Naive thymus-derived CD8-positive, alpha-beta T cell (primary cell): ENCODE measurements around the gene CDK8. TPM values are rescaled to one million over a fixed set of nuclear protein-coding genes. Genes with fewer than 3 reads are reported as not detected.

Experiments
- ATAC-seq, 2 donors: fragments of 150-1000 bp; cut with Tn5 transposase in 1 of 2; sonication (Bioruptor Pico), chemical (Tn5 transposase) in 1 of 2; 1 replicate in 1 of 2; 2 replicates in 1 of 2; pipeline ENCODE4 v1.10.0; 2021; ENCODE audit warnings: mild to moderate bottlenecking in 2 of 2, moderate library complexity in 2 of 2
- POLR2A ChIA-PET: fragments of 350-600 bp; sonication (Branson Sonifier 250); formaldehyde crosslinking; loops from one replicate; lab custom pipeline; 2021; ENCODE audit warnings: antibody characterized with exemption; lab: Charles Lee
- DNase-seq, 10 donors: peaks; one replicate each; pipeline versions ENCODE4 v3.0.0 to v3.0.0-alpha.2; 2020 to 2022
- H3K27ac Mint-ChIP-seq, 10 donors: one replicate each; pipeline ENCODE4 v1.8.0; 2020 to 2022; ENCODE audit warnings: mild to moderate bottlenecking in 10 of 10, mixed read lengths in 10 of 10, moderate library complexity in 4 of 10, inconsistent platforms in 1 of 10
- H3K27me3 Mint-ChIP-seq, 5 donors: one replicate each; pipeline ENCODE4 v1.8.0; 2021 to 2022; ENCODE audit warnings: mixed read lengths in 5 of 5
- H3K36me3 Mint-ChIP-seq, 3 donors: one replicate each; pipeline ENCODE4 v1.8.0; 2020 to 2022; ENCODE audit warnings: mixed read lengths in 3 of 3, mild to moderate bottlenecking in 2 of 3, inconsistent platforms in 1 of 3
- H3K4me1 Mint-ChIP-seq, 4 donors: one replicate each; pipeline ENCODE4 v1.8.0; 2021 to 2022; ENCODE audit warnings: mixed read lengths in 4 of 4
- H3K4me3 Mint-ChIP-seq, 10 donors: one replicate each; pipeline ENCODE4 v1.8.0; 2020 to 2022; ENCODE audit warnings: mild to moderate bottlenecking in 10 of 10, mixed read lengths in 10 of 10, moderate library complexity in 6 of 10, inconsistent platforms in 1 of 10
- H3K9me3 Mint-ChIP-seq, 9 donors: one replicate each; pipeline ENCODE4 v1.8.0; 2020 to 2022; ENCODE audit warnings: mixed read lengths in 9 of 9, mild to moderate bottlenecking in 3 of 9, inconsistent platforms in 1 of 9, moderate library complexity in 1 of 9
- polyA plus RNA-seq, 3 donors: library from polyadenylated mRNA; unstranded; fragments of 300-500 nt; fragmentation: Illumina TruSeq; gene quantifications; one replicate each; pipeline ENCODE4 v1.2.3, GENCODE V29; 2021
- total RNA-seq, 8 experiments: library from RNA in 2 of 8; stranded (reverse) in 2 of 8; gene quantifications; one replicate each; pipeline ENCODE4 v1.2.3 and lab custom pipeline; 2021 to 2026

The CDK8 gene
- total and polyA plus RNA-seq, 5 experiments from 2014 or later = 4.7 to 12.3 (median 7.1) TPM

DNA sequence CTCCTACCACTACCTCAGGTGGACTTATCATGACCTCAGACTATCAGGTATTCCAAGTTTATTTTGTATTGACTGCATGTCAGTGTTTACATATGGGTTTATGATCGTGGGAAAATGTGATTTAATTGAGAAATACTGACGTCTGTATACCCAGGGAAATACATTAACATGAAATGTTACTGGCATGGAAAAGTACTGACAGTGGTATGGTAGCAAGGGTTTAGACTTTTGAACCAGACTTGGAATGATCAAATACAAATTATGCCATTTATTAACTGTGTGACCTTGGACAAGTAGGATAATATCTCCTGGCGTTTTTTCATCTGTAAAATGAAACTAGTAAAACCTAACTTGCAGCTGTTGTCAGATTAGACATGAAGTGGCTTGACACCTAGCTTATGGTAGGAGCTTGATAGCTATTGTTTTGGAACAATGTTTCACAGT lies 147.7 kb downstream of the CDK8 start:
- H3K36me3 Mint-ChIP-seq = peaks cover 12 to 82% (median 46%) of the 10 kb centered on the region in 3 donors
- peak overlapping the region in 1 of 10 donors; percentile 13 for H3K27ac Mint-ChIP-seq
- H3K27me3 Mint-ChIP-seq = no peaks in the 10 kb centered on the region
- no peak overlapping the region for H3K4me3 Mint-ChIP-seq
- H3K4me1 Mint-ChIP-seq = peaks cover 0 to 3% (median 0%) of the 10 kb centered on the region in 4 donors
- no peaks in the 10 kb centered on the region for H3K9me3 Mint-ChIP-seq
- ATAC-seq (no peak), DNase-seq (no peak)
- POLR2A ChIA-PET = interaction anchor here (0.7 kb wide), 1 partner anchor 9 kb away, joined by 3 read pairs; no protein-coding TSS in a partner anchor

DNA sequence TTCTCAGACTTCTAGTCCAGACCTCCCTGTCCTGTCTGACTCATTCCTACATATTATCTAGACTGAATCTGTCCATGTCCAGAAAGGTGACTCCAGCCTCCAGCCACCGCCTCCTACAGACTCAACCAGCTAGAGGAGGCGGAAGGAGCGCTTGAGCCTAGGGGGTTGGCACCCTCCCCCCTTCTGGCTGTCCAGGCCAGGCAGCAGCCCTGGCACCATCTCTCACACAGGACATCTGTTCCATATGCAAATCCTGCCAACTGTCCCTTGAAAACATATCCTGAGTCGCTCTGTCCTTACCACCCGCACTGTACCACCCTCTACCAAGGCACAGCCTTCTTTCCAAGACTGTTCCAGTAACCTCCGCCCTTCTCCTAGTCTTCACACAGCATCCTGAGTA lies 152.9 kb downstream of the CDK8 start:
- POLR2A ChIA-PET = no interaction called here
- Mint-ChIP-seq H3K4me1 (peaks cover 0 to 3% (median 0%) of the 10 kb centered on the region in 4 donors), H3K27me3 (peaks cover 0 to 1% (median 0%) of the 10 kb centered on the region in 5 donors), H3K4me3 (no peak overlapping the region), H3K9me3 (no peaks in the 10 kb centered on the region), H3K36me3 (peaks cover 18 to 57% (median 31%) of the 10 kb centered on the region in 3 donors), H3K27ac (peak overlapping the region in 1 of 10 donors; percentile 57)
- no peak for DNase-seq
- no peak for ATAC-seq

DNA sequence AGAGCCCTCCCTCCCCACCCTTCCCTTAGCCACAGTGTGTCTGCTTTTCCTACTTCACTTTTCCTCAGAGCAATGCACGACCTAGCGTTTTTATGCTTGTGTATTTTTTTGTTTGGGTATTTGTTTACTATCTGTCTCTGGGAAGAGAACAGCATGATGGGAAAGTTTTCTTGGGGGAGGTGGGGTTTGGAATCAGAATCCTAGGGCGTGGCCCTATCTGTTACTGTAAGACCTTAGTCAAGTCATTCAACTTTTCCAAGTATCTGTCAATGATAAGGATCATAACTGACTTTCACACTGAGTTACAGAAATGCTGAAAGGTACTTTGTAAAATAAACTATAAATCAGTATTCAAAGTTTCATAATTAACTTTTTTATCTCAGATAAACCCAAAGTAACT lies 157.3 kb downstream of the CDK8 start:
- peaks cover 0 to 21% (median 4%) of the 10 kb centered on the region in 9 donors for H3K9me3 Mint-ChIP-seq
- H3K4me1 Mint-ChIP-seq = peaks cover 0 to 3% (median 0%) of the 10 kb centered on the region in 4 donors
- no peak for ATAC-seq
- H3K27ac Mint-ChIP-seq = no peak overlapping the region
- DNase-seq = no peak
- POLR2A ChIA-PET = interaction anchor here (0.6 kb wide), 1 partner anchor 10 kb away, joined by 3 read pairs; no protein-coding TSS in a partner anchor
- no peak overlapping the region for H3K4me3 Mint-ChIP-seq
- peaks cover 0 to 1% (median 0%) of the 10 kb centered on the region in 5 donors for H3K27me3 Mint-ChIP-seq
- H3K36me3 Mint-ChIP-seq = peaks cover 12 to 15% (median 15%) of the 10 kb centered on the region in 3 donors

DNA sequence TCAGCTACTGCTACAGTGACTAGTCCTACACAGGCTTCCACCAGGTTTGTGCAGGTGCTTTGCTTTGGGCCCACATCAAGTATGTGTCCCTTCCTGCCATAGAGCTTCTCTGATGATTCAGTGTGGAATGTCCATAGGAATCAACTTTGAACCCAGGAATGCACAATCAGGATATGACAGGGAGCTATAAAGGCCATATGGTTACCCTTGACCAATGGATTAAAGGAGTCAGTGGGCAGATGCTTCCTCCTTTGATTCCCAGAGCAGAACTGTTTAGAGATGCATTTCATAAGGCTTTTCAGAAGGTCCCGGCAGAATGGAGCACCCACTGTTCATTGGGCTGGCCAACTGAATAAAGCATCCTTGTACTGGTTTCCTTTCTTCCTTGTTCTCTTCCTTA lies 158.3 kb downstream of the CDK8 start:
- ATAC-seq = no peak
- no peak for DNase-seq
- Mint-ChIP-seq H3K36me3 (peaks cover 5 to 10% (median 9%) of the 10 kb centered on the region in 3 donors), H3K27me3 (peaks cover 0 to 1% (median 0%) of the 10 kb centered on the region in 5 donors), H3K4me1 (no peaks in the 10 kb centered on the region), H3K9me3 (peaks cover 0 to 21% (median 5%) of the 10 kb centered on the region in 9 donors), H3K27ac (peak overlapping the region in 1 of 10 donors; percentile 44), H3K4me3 (no peak overlapping the region)
- POLR2A ChIA-PET = no interaction called here

DNA sequence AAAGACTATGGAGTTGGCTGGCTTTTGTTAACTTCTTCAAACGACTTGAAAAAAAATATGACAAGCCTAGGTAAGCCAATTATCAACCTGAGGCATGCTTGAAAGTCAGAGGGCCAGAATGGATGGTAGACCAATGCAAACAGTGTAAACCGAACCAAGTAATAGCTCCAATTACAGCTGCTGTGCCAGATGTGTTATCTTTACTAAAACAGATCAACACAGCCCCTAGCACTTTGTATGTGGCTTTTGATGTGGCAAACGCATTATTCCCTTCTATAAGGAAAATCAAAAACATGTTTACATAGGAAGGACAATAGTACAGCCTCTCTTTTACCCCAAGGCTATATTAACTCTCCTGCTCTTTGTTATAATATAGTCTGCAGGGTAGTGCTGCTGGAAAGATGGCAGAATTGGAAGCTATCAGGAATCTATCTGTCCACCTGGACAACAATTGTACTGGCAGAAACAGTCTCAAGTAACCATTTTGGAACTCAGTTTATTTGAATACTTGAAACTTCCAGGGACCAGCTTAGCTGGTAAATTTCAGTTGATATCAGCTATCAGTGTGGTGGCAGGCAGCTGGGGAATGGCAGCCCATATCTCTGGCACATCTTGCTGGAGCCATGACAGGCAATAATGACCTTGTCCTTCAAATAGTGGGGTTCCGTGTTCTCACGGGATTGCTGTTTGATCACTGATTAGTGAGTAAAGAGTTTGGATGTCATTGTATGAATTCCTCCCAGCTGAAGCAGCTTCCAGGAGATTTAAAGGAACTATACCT lies 159.2 kb downstream of the CDK8 start:
- Mint-ChIP-seq H3K36me3 (peaks cover 3 to 10% (median 6%) of the 10 kb centered on the region in 3 donors), H3K9me3 (peaks cover 0 to 21% (median 7%) of the 10 kb centered on the region in 9 donors), H3K27me3 (peaks cover 0 to 1% (median 0%) of the 10 kb centered on the region in 5 donors), H3K4me3 (no peak overlapping the region), H3K27ac (no peak overlapping the region), H3K4me1 (no peaks in the 10 kb centered on the region)
- POLR2A ChIA-PET = no interaction called here
- ATAC-seq (no peak), DNase-seq (no peak)

DNA sequence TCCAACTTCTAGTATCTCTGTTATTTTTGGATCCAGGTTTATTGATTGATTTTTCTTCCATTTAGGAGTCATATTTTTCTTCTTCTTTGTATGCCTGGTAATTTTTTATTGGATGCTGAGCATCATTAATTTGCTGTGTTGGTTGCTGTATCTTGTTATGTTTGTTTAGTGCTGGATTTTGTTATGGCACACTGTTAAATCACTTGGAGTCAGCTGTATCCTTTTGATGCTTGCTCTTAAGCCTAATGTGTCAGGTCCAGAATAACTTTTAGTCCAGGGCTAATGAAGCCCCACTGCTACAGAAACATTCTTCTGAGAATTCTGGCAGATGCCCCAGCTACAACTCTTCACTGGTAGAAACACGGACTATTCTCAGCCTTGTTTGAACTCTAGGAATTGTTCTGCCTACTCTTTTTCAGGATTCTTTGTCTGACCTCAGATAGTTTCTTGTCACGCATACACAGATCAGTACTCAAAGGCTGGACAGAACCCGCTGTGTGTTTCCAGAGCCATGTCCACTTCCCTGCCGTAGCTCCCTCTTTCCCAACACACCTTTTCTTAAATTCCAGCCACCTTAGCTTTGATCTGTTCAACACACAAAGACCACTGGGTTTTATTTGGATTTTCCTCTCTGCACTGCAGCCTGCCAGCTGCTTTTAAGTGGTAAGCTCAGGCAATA lies 166.5 kb downstream of the CDK8 start:
- H3K9me3 Mint-ChIP-seq = peaks cover 0 to 9% (median 0%) of the 10 kb centered on the region in 9 donors
- peaks cover 0 to 1% (median 0%) of the 10 kb centered on the region in 3 donors for H3K36me3 Mint-ChIP-seq
- no peaks in the 10 kb centered on the region for H3K4me1 Mint-ChIP-seq
- ATAC-seq (no peak), DNase-seq (no peak)
- H3K27me3 Mint-ChIP-seq = peaks cover 0 to 4% (median under 1%) of the 10 kb centered on the region in 5 donors
- H3K27ac Mint-ChIP-seq = no peak overlapping the region
- POLR2A ChIA-PET = no interaction called here
- no peak overlapping the region for H3K4me3 Mint-ChIP-seq

DNA sequence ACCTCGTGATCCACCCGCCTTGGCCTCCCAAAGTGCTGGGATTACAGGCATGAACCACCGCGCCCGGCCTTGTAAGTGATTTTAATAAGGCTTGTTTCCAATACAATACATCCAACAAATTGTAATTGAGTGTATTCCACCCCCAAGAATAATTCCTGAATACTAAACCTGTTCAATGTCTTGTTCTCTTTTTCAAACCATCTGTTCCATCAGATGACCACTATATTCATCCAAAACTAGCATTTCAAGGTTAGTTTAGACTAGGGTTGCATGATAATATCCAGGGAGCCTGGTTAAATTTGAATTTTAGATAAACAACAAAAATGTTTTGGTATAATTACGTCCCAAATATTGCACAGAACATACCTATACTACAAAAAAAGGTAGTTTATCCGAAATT lies 168.1 kb downstream of the CDK8 start:
- Mint-ChIP-seq H3K27ac (no peak overlapping the region), H3K36me3 (peaks cover 0 to 4% (median 0%) of the 10 kb centered on the region in 3 donors), H3K9me3 (peaks cover 0 to 6% (median 0%) of the 10 kb centered on the region in 9 donors), H3K4me1 (no peaks in the 10 kb centered on the region), H3K4me3 (no peak overlapping the region), H3K27me3 (peaks cover 0 to 19% (median 11%) of the 10 kb centered on the region in 5 donors)
- POLR2A ChIA-PET = no interaction called here
- no peak for DNase-seq
- ATAC-seq = no peak

DNA sequence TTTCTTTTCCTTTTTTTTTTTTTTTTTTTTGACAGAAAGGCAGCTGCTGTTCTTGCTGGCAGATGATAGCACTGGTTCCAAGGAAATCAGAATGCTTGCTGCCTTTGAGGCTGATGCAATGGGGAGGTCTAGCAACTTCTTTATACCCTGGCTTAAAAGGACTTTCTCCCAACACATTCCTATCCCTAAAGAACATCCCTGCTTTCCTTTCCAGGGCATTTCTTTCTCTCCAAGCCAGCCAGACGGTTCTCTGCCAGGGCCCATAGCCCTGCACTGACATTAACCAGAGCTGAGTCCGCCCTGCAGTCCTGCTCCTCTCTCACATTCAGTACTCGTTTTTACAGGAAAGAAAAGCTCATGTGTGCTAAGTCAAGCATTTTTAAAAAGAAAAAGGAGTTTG lies 169.7 kb downstream of the CDK8 start:
- POLR2A ChIA-PET = no interaction called here
- Mint-ChIP-seq H3K4me1 (no peaks in the 10 kb centered on the region), H3K9me3 (no peaks in the 10 kb centered on the region), H3K27me3 (peaks cover 0 to 20% (median 14%) of the 10 kb centered on the region in 5 donors), H3K36me3 (peaks cover 0 to 4% (median 3%) of the 10 kb centered on the region in 3 donors), H3K27ac (no peak overlapping the region), H3K4me3 (no peak overlapping the region)
- ATAC-seq = no peak
- DNase-seq = no peak

DNA sequence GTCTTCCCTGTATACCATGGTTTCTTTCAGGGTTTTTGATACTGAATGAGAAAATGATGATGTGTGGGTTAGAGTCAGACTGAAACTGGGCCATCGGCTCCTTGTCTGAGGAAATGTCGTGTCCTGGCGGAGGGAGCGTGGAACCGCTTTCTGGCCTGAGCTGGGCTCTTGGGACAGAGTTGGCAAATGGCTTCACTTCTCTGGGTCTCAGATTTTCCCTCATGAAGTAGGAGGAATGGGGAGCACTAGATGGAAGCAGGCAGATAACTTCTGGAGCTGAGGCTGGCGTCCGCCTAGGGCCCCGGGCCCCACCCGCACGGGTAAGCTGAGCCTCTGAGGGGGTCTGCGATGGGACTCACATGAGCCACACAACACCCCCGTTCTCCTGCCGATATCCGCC lies 170.3 kb downstream of the CDK8 start:
- H3K9me3 Mint-ChIP-seq = no peaks in the 10 kb centered on the region
- DNase-seq = no peak
- POLR2A ChIA-PET = no interaction called here

DNA sequence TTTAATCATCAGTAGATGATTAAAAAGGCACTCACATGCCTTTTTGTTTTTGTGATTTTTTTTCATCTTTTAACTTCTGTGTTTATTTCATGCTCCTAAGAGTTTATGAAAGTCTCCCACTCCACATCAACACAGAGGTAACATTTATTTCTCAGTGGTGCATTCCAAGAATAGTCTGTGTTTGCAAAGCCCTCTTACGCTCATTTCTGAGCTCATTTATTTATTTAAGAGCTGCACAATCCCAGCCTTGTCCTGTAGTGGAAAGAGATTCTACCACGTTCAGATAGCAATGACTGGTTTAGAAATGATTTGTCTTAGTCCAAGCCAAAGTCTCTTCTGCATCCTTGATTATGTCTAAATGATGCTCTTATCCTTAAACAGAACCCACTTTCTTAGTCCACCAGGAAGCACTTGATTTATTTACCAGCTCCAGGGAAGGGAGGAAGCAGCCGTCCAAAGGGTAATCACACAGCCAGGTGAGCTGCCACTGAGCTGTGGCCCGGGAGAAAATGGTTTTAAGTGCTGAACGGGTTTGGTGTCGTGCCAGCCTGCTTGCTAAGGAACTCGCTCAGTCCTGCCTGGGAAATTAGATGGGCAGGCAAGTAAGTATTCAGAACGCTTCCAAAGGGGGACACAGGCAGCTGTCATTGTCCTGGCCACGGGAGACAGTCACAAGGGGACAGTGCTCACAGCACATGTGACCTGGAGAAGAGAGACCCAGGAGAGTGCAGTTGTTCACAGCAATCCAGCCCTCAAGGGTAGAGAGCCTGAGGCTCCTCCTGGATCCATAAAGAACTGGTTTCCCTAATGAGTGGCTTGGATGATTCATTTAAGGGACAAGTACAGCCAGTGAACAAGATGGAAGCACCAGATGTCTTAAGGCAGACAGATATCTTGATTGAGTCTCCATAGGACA lies 171.8 kb downstream of the CDK8 start:
- DNase-seq = no peak
- Mint-ChIP-seq H3K9me3 (no peaks in the 10 kb centered on the region), H3K36me3 (peaks cover 0 to 4% (median 3%) of the 10 kb centered on the region in 3 donors), H3K27me3 (peaks cover 0 to 20% (median 14%) of the 10 kb centered on the region in 5 donors), H3K4me3 (no peak overlapping the region), H3K4me1 (no peaks in the 10 kb centered on the region), H3K27ac (no peak overlapping the region)
- POLR2A ChIA-PET = no interaction called here
- ATAC-seq = no peak

More for the DNA sequence above, 170.3 kb downstream of the CDK8 start:
- Mint-ChIP-seq H3K27ac (no peak overlapping the region), H3K4me3 (no peak overlapping the region), H3K27me3 (peaks cover 0 to 20% (median 14%) of the 10 kb centered on the region in 5 donors), H3K4me1 (no peaks in the 10 kb centered on the region), H3K36me3 (peaks cover 0 to 4% (median 3%) of the 10 kb centered on the region in 3 donors)
- no peak for ATAC-seq

DNA sequence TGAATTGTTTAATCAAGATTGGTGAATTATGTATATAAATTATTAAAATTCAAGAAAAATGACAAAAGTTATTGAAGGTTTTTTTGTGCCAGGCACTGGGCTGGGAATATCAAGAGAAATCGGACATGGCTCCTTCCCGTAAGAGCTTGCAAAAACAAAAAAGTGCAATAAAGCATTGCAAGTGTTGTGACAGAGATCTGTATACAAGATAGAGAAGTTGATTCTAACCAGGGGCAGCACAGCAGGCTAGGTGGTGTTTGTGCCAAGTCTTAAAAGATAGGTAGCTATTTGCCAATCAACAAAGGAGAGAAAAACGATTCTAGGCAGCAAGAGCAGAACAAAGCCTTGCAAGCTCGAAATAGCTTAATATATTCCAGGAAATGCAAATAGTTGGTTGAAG lies 179.8 kb downstream of the CDK8 start:
- Mint-ChIP-seq H3K4me3 (no peak overlapping the region), H3K9me3 (peaks cover 4 to 44% (median 33%) of the 10 kb centered on the region in 9 donors), H3K27ac (no peak overlapping the region), H3K4me1 (no peaks in the 10 kb centered on the region), H3K27me3 (peaks cover 3 to 17% (median 5%) of the 10 kb centered on the region in 5 donors), H3K36me3 (peaks cover 0 to 37% (median 8%) of the 10 kb centered on the region in 3 donors)
- POLR2A ChIA-PET = no interaction called here
- ATAC-seq = no peak
- DNase-seq = no peak

DNA sequence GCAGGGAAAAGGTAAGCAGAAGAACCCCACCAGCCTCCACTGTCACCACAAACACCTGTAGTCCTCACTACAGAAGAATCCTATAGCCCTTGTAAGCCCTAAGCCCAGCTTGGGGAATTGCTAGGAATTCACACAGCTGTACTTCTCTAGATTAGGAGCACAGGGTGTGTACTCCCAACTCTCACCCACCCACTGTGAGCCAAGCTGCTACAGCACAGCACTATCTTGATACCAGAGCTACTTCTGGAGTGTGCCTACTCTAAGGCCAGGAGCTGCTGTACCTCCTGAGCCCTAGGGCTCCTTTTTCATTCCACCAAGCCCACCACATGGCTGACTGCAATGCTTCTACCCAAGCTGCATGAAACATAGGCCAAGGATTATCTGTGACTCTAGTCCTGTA lies 181.2 kb downstream of the CDK8 start:
- no peak for ATAC-seq

More for the DNA sequence above, 181.2 kb downstream of the CDK8 start:
- no peak for DNase-seq
- H3K9me3 Mint-ChIP-seq = peaks cover 4 to 47% (median 33%) of the 10 kb centered on the region in 9 donors
- POLR2A ChIA-PET = no interaction called here
- no peaks in the 10 kb centered on the region for H3K4me1 Mint-ChIP-seq
- H3K36me3 Mint-ChIP-seq = peaks cover 0 to 37% (median 8%) of the 10 kb centered on the region in 3 donors
- H3K27me3 Mint-ChIP-seq = peaks cover 3 to 17% (median 5%) of the 10 kb centered on the region in 5 donors
- H3K27ac Mint-ChIP-seq = no peak overlapping the region
- no peak overlapping the region for H3K4me3 Mint-ChIP-seq
